Naive thymus-derived CD4-positive, alpha-beta T cell (primary cell): ENCODE measurements around the gene PNMT. TPM values are rescaled to one million over a fixed set of nuclear protein-coding genes. Genes with fewer than 3 reads are reported as not detected.

Experiments
- ATAC-seq: fragments of 150-1000 bp; cut with Tn5 transposase; 2 replicates; pipeline ENCODE4 v1.10.0; 2021; ENCODE audit warnings: mild to moderate bottlenecking, moderate library complexity
- CTCF ChIA-PET: fragments of 350-600 bp; sonication (Branson Sonifier 250); formaldehyde crosslinking; loops from one replicate; lab custom pipeline; 2021; ENCODE audit warnings: antibody characterized with exemption; lab: Charles Lee
- POLR2A ChIA-PET: fragments of 350-600 bp; sonication (Branson Sonifier 250); formaldehyde crosslinking; loops from one replicate; lab custom pipeline; 2021; ENCODE audit warnings: antibody characterized with exemption, inconsistent platforms; lab: Charles Lee
- DNase-seq, 9 donors: peaks; one replicate each; pipeline versions ENCODE4 v3.0.0 to v3.0.0-alpha.2; 2020 to 2022; ENCODE audit warnings: mixed read lengths in 1 of 9
- H3K27ac ChIP-seq: one replicate; pipeline ENCODE4 v1.7.0; 2013; ENCODE audit warnings: mild to moderate bottlenecking, low read depth, low read length, moderate library complexity
- H3K27me3 ChIP-seq, 2 donors: one replicate each; pipeline ENCODE4 v1.7.0; 2013; ENCODE audit warnings: low read length in 2 of 2, mild to moderate bottlenecking in 2 of 2, moderate library complexity in 2 of 2; ENCODE audit not compliant: control insufficient read depth in 2 of 2, insufficient read depth in 2 of 2
- H3K36me3 ChIP-seq, 3 experiments: 1 replicate in 2 of 3; 2 replicates in 1 of 3; pipeline ENCODE4 v1.7.0; 2013; ENCODE audit warnings: low read length in 3 of 3, mild to moderate bottlenecking in 3 of 3, moderate library complexity in 1 of 3; ENCODE audit not compliant: insufficient read depth in 3 of 3, control insufficient read depth in 2 of 3
- H3K4me1 ChIP-seq, 2 donors: one replicate each; pipeline ENCODE4 v1.7.0; 2013; ENCODE audit warnings: low read length in 2 of 2, mild to moderate bottlenecking in 2 of 2, moderate library complexity in 1 of 2; ENCODE audit not compliant: control insufficient read depth in 2 of 2, insufficient read depth in 2 of 2
- H3K4me3 ChIP-seq: 2 replicates; pipeline ENCODE4 v1.7.0; 2013; ENCODE audit warnings: mild to moderate bottlenecking, low read length
- H3K9me3 ChIP-seq, 3 experiments: 1 replicate in 2 of 3; 2 replicates in 1 of 3; pipeline ENCODE4 v1.7.0; 2013; ENCODE audit warnings: low read length in 3 of 3; ENCODE audit not compliant: control insufficient read depth in 2 of 3
- H3K27ac Mint-ChIP-seq, 9 donors: one replicate each; pipeline ENCODE4 v1.8.0; 2020 to 2022; ENCODE audit warnings: mixed read lengths in 9 of 9, mild to moderate bottlenecking in 8 of 9, moderate library complexity in 5 of 9, inconsistent platforms in 2 of 9
- H3K27me3 Mint-ChIP-seq, 5 donors: one replicate each; pipeline ENCODE4 v1.8.0; 2021 to 2022; ENCODE audit warnings: mixed read lengths in 5 of 5, mild to moderate bottlenecking in 1 of 5
- H3K36me3 Mint-ChIP-seq, 5 donors: one replicate each; pipeline ENCODE4 v1.8.0; 2020 to 2022; ENCODE audit warnings: mixed read lengths in 5 of 5, mild to moderate bottlenecking in 3 of 5, inconsistent platforms in 1 of 5
- H3K4me1 Mint-ChIP-seq, 7 donors: one replicate each; pipeline ENCODE4 v1.8.0; 2020 to 2022; ENCODE audit warnings: mixed read lengths in 7 of 7, mild to moderate bottlenecking in 3 of 7, inconsistent platforms in 1 of 7
- H3K4me3 Mint-ChIP-seq, 10 donors: one replicate each; pipeline ENCODE4 v1.8.0; 2020 to 2022; ENCODE audit warnings: mild to moderate bottlenecking in 10 of 10, mixed read lengths in 10 of 10, moderate library complexity in 6 of 10, inconsistent platforms in 2 of 10
- H3K9me3 Mint-ChIP-seq, 11 donors: one replicate each; pipeline ENCODE4 v1.8.0; 2020 to 2022; ENCODE audit warnings: mixed read lengths in 11 of 11, mild to moderate bottlenecking in 4 of 11, inconsistent platforms in 1 of 11, moderate library complexity in 1 of 11
- intact Hi-C, 2 donors: fragments of 100-400 bp; cut with micrococcal nuclease; formaldehyde crosslinking; loops; one replicate each; pipeline ENCODE4 v1.15.1; 2023
- polyA plus RNA-seq, 2 donors: library from polyadenylated mRNA; unstranded; fragments of 300-500 nt; fragmentation: Illumina TruSeq; gene quantifications; one replicate each; pipeline ENCODE4 v1.2.3, GENCODE V29; 2021
- total RNA-seq, 6 experiments: library from RNA in 5 of 6; stranded (reverse) in 5 of 6; gene quantifications; 1 replicate in 5 of 6; 2 replicates in 1 of 6; pipeline ENCODE4 v1.2.3 and lab custom pipeline; 2021 to 2026

Gene PNMT
- total and polyA plus RNA-seq, 7 experiments from 2014 or later: 0.36 to 0.89 (median 0.49) TPM; not detected in 1

DNA sequence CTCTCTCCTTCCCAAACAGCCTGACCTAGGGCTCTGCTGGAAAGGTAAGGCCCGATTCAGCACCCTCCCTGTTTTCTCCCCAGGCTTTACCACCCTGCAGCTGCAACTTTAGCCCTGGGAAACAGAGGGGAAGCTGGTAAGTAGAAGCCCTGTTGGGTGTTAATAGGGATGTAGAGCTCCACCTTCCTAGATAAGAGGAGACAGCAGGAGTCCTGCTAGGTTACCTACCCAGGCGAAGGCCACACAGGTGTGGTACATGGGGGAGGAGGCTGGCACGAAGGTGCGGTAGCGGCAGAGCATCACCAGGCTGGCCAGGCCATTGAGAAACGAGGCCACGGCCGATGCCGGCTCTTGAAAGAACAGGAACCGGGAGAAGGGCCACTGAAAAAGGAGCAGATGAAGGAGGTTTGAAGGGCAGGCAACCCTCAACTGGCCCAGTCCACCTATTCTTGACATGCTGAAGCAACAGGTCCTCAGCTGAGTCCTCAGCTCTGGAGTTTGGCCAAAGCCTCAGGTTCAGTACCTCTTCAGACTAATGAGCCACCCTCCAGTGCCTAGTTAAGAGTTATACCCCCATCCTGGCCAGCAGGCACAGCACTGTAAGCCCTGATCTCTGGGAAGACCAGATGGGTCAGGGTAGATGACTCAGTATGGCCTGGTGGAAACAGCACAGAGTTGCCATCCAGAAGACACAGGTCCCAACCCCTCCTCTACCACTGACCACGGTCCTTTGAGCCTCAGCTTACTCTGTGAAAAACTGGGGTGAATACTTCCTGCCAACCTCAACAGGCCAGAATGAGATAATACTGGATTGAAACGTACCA is 16.3 kb downstream of the PNMT start:
- Mint-ChIP-seq H3K9me3 (peaks cover 0 to 6% (median 0%) of the 10 kb centered on the region in 11 donors), H3K27me3 (no peaks in the 10 kb centered on the region), H3K36me3 (peaks cover 10 to 35% (median 26%) of the 10 kb centered on the region in 5 donors), H3K4me3 (no peak overlapping the region), H3K4me1 (peaks cover 27 to 49% (median 42%) of the 10 kb centered on the region in 7 donors), H3K27ac (peak overlapping the region in 2 of 9 donors; percentile 28 to 34)
- intact Hi-C loops: loop anchor here in 1 of 2 donors (5.0 kb wide), 2 partner anchors 47 to 298 kb away; partner anchors contain the start of genes PSMD3 and STARD3
- Histone ChIP-seq H3K4me1 (peaks cover 27 to 28% of the 10 kb centered on the region in 2 donors), H3K27me3 (no peaks in the 10 kb centered on the region), H3K4me3 (no peak overlapping the region), H3K9me3 (no peaks in the 10 kb centered on the region), H3K36me3 (peaks cover 0 to 13% (median 0%) of the 10 kb centered on the region in 3 experiments), H3K27ac (no peak overlapping the region)
- ChIA-PET POLR2A (interaction anchor here (1.1 kb wide), 1 partner anchor 7 kb away, joined by 4 read pairs; no protein-coding TSS in a partner anchor), CTCF (interaction anchor here (1.4 kb wide), 1 partner anchor 45 kb away, joined by 4 read pairs; the partner anchor contains the start of gene MIEN1)
- no peak for DNase-seq
- no peak for ATAC-seq

DNA sequence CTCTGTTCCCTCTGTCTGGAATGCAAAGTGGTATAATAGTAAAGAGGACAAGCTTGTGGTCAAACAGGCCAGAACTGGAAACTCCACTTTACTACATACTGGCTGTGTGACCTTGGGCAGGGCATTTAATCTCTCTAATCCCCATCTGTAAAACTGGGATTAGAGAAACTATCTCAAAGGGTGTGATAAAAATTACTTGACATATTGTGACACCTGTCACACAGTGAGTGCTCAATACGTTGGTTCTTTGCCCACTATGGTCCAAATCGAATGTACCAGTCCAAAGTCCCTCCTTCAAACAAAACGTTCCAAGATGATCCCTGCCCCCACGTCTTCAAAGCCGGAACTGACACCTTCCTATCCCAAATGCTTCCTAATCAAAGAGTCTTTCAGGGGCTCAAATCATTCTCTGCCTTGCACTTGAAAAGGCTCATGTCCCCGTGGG is 18.9 kb downstream of the PNMT start:
- CTCF ChIA-PET: interaction anchor here (0.5 to 2.4 kb wide), 3 partner anchors 8 to 1077 kb away, joined by 3 to 14 read pairs (median 4); no protein-coding TSS in a partner anchor
- Mint-ChIP-seq H3K27ac (peak overlapping the region; percentile 93 to 99 (median 98)), H3K4me3 (peak overlapping the region; percentile 87 to 99 (median 98)), H3K9me3 (peaks cover 0 to 6% (median 0%) of the 10 kb centered on the region in 11 donors), H3K4me1 (peaks cover 19 to 32% (median 30%) of the 10 kb centered on the region in 7 donors), H3K27me3 (no peaks in the 10 kb centered on the region), H3K36me3 (peaks cover 10 to 27% (median 23%) of the 10 kb centered on the region in 5 donors)
- intact Hi-C loops: loop anchor here (1.0 to 5.0 kb wide), 4 partner anchors 8 to 295 kb away; partner anchors contain the start of genes MIEN1 (in 1 of the 2), PSMD3 (in 1 of the 2) and STARD3 (in 1 of the 2)
- H3K36me3 ChIP-seq: peaks cover 0 to 13% (median 0%) of the 10 kb centered on the region in 3 experiments
- ATAC-seq: no peak
- POLR2A ChIA-PET: interaction anchor here (1.0 to 4.8 kb wide), 11 partner anchors 8 to 225 kb away, joined by 4 to 43 read pairs (median 7); partner anchors contain the start of genes PNMT and TCAP
- H3K4me3 ChIP-seq: peak overlapping the region; percentile 93
- H3K27ac ChIP-seq: peak overlapping the region; percentile 77
- peaks cover 8 to 18% of the 10 kb centered on the region in 2 donors for H3K4me1 ChIP-seq
- no peaks in the 10 kb centered on the region for H3K27me3 ChIP-seq
- H3K9me3 ChIP-seq: no peaks in the 10 kb centered on the region
- no peak for DNase-seq

DNA sequence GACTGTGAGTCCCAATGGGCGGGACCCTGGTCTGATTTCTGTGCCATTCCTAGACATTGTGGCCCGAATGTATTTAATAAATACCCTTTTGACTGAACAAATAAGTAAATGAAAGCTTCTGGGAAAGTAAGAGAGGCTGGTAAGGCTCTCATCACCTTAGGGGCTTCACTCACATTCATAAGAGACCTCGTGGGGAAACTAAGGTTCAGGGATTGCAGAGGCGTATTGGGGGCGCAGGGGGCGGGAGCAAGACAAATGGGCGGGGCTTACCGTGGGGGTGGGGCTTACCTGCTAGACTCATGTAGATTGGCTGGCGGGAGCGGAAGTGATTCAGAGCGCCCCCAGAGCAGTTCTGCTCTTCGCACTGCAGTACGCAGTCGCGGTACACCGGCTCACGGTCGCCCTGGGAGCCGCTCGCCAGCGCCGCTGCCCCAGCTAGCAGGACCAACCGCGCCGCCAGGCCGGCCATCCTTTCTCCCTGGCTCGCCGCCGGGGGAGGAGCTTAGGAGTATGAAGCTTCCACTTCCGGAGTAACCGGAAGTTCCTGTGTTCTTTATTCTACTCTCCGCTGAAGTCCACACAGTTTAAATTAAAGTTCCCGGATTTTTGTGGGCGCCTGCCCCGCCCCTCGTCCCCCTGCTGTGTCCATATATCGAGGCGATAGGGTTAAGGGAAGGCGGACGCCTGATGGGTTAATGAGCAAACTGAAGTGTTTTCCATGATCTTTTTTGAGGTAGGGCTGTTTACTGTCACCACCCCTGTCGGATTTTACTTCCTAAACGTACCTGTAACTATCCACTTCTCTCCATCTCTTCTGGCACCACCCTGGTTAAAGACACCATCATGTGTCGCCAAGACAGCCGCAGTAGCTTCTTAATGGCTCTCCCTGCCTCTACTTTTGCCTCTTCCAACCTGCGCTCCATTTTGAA is 19.6 kb downstream of the PNMT start, which contains the start of gene PGAP3:
Gene PGAP3 (minus strand): TSS at position 512 of the 929 bp plus-strand sequence. CDS start 43 bp downstream, at position 469.
- Mint-ChIP-seq H3K4me1 (peaks cover 19 to 32% (median 30%) of the 10 kb centered on the region in 7 donors), H3K36me3 (peaks cover 10 to 27% (median 17%) of the 10 kb centered on the region in 5 donors), H3K27me3 (no peaks in the 10 kb centered on the region), H3K4me3 (peak within 1 kb of the TSS; percentile 87 to 99 (median 98)), H3K9me3 (peaks cover 0 to 6% (median 0%) of the 10 kb centered on the region in 11 donors), H3K27ac (peak within 1 kb of the TSS; percentile 93 to 99 (median 98))
- DNase-seq (peak; percentile 71 to 86 (median 83)), ATAC-seq (peak; percentile 95)
- Histone ChIP-seq H3K27ac (peak within 1 kb of the TSS; percentile 77), H3K27me3 (no peaks in the 10 kb centered on the region), H3K4me1 (peaks cover 8 to 18% of the 10 kb centered on the region in 2 donors), H3K9me3 (no peaks in the 10 kb centered on the region), H3K36me3 (peaks cover 0 to 13% (median 0%) of the 10 kb centered on the region in 3 experiments), H3K4me3 (peak within 1 kb of the TSS; percentile 93)
- POLR2A ChIA-PET: interaction anchor here (0.6 to 4.8 kb wide), 24 partner anchors 9 to 293 kb away, joined by 3 to 43 read pairs (median 5); partner anchors contain the start of genes ERBB2, MIEN1, PNMT and PSMD3
- intact Hi-C loops: loop anchor here (1.0 to 5.0 kb wide), 8 partner anchors 9 to 294 kb away; partner anchors contain the start of genes MIEN1 (in 2 of the 2), STARD3 (in 2 of the 2), CDK12 (in 1 of the 2) and PSMD3 (in 1 of the 2)
- CTCF ChIA-PET: interaction anchor here (0.5 to 2.4 kb wide), 7 partner anchors 9 to 1077 kb away, joined by 3 to 14 read pairs (median 3); no protein-coding TSS in a partner anchor

DNA sequence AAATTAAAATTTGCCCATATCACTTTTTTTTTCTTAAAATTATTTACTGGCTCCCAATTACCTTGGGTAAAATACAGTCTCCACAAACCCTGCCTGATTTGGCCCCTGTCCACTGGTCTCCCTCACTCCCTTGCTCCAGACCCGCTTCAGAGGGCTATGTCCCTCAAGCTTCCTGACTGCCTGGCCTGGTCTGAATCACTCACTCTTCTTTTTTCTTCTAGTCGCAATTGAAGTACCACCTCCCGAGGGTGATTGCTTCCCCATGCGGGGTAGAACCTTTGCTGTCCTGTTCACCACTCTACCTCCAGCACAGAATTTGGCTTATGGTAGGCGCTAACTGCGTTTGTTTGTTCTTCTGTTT is 20.2 kb downstream of the PNMT start:
- Mint-ChIP-seq H3K36me3 (peaks cover 6 to 22% (median 12%) of the 10 kb centered on the region in 5 donors), H3K9me3 (peaks cover 0 to 6% (median 0%) of the 10 kb centered on the region in 11 donors), H3K27me3 (no peaks in the 10 kb centered on the region), H3K27ac (peak overlapping the region; percentile 93 to 99 (median 98)), H3K4me3 (peak overlapping the region; percentile 87 to 99 (median 98)), H3K4me1 (peaks cover 19 to 32% (median 30%) of the 10 kb centered on the region in 7 donors)
- H3K36me3 ChIP-seq: peaks cover 0 to 13% (median 0%) of the 10 kb centered on the region in 3 experiments
- CTCF ChIA-PET: interaction anchor here (1.0 to 2.4 kb wide), 5 partner anchors 10 to 67 kb away, joined by 3 to 14 read pairs (median 4); no protein-coding TSS in a partner anchor
- POLR2A ChIA-PET: interaction anchor here (0.6 to 4.8 kb wide), 21 partner anchors 9 to 177 kb away, joined by 3 to 43 read pairs (median 6); partner anchors contain the start of genes ERBB2, MIEN1, PNMT and TCAP
- ATAC-seq: no peak
- H3K4me1 ChIP-seq: peaks cover 8 to 18% of the 10 kb centered on the region in 2 donors
- no peaks in the 10 kb centered on the region for H3K27me3 ChIP-seq
- peak overlapping the region; percentile 93 for H3K4me3 ChIP-seq
- intact Hi-C loops: loop anchor here (1.0 to 5.0 kb wide), 6 partner anchors 42 to 294 kb away; partner anchors contain the start of genes STARD3 (in 2 of the 2), CDK12 (in 1 of the 2), MIEN1 (in 1 of the 2) and PSMD3 (in 1 of the 2)
- DNase-seq: peak in 1 of 9 donors; percentile 10
- H3K9me3 ChIP-seq: no peaks in the 10 kb centered on the region
- H3K27ac ChIP-seq: peak overlapping the region; percentile 77

DNA sequence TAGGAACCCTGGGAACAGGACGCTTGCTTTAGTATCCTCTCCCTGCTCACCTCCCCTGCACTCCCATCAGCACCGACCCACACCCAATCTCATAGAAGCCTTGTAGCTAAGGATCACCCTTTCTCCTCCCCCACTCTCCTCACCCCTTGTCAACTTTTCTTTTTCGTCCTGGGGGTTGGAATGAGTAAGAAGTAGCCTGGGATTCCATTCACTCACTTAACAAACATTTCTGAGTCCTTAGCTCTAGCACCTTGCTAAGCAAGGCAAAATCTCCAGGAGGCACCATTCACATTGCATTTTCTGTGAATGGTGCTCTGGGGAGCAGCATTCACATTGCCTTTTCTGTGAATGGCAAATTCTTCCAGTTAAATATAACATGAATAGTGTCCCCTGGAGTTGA is 20.7 kb downstream of the PNMT start:
- intact Hi-C loops: loop anchor here (1.0 to 5.0 kb wide), 6 partner anchors 41 to 293 kb away; partner anchors contain the start of genes STARD3 (in 2 of the 2), CDK12 (in 1 of the 2), MIEN1 (in 1 of the 2) and PSMD3 (in 1 of the 2)
- Histone ChIP-seq H3K27me3 (no peaks in the 10 kb centered on the region), H3K9me3 (no peaks in the 10 kb centered on the region), H3K36me3 (peaks cover 0 to 13% (median 0%) of the 10 kb centered on the region in 3 experiments), H3K4me3 (peak overlapping the region; percentile 93), H3K4me1 (peaks cover 8 to 18% of the 10 kb centered on the region in 2 donors), H3K27ac (no peak overlapping the region)
- Mint-ChIP-seq H3K4me1 (peaks cover 19 to 32% (median 30%) of the 10 kb centered on the region in 7 donors), H3K36me3 (peaks cover 5 to 21% (median 10%) of the 10 kb centered on the region in 5 donors), H3K27ac (peak overlapping the region in 8 of 9 donors; percentile 93 to 99 (median 98)), H3K27me3 (no peaks in the 10 kb centered on the region), H3K4me3 (peak overlapping the region; percentile 87 to 99 (median 98)), H3K9me3 (peaks cover 0 to 6% (median 0%) of the 10 kb centered on the region in 11 donors)
- ChIA-PET CTCF (interaction anchor here (2.0 to 2.4 kb wide), 2 partner anchors 10 to 23 kb away, joined by 5 to 14 read pairs; no protein-coding TSS in a partner anchor), POLR2A (interaction anchor here (0.6 to 4.8 kb wide), 9 partner anchors 10 to 685 kb away, joined by 3 to 43 read pairs (median 8); partner anchors contain the start of genes ERBB2 and MIEN1)
- ATAC-seq: no peak
- DNase-seq: no peak
